ENCODE data around the gene SLC2A6.

The SLC2A6 gene

DNA sequence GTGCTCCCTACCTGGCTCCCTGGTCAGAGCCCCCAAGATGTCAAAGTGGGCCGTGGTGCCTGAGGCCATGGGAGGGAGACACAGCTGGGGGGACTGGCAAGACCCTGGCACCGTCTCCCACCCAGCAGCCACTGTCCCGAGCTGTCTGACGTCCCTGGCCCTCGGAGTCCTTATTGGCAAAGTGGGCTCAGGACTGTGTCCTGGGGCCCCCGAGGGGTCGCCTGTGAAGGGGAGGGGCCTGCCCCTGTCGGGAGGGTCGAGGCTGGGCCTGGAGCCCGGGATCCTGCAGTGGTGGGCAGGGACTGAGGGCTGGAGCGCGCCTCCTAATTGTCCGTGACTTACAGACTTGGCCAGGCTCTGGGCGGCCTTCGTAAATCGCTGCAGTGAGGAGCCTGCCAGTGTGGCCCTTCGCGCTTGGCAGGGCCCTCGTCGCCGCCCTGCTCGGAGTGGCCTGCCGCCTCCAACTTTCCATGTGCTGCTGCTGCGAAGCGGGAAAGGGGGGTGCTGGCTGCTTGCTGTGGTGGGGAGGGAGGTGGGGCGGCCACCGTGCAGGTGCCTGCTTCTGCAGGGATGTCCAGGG lies 32.1 kb upstream of the SLC2A6 start:
- DNase-seq, result no peak
- Mint-ChIP-seq H3K9me3 (no peaks in the 10 kb centered on the region), H3K4me1 (ENCODE audit: low read depth in 2 of 2) (peaks cover 6 to 9% of the 10 kb centered on the region in 2 donors), H3K27ac (no peak overlapping the region), H3K4me3 (no peak overlapping the region), H3K36me3 (ENCODE audit: insufficient read depth) (no peaks in the 10 kb centered on the region), H3K27me3 (no peaks in the 10 kb centered on the region)
- ATAC-seq (replicated peaks), result no peak

DNA sequence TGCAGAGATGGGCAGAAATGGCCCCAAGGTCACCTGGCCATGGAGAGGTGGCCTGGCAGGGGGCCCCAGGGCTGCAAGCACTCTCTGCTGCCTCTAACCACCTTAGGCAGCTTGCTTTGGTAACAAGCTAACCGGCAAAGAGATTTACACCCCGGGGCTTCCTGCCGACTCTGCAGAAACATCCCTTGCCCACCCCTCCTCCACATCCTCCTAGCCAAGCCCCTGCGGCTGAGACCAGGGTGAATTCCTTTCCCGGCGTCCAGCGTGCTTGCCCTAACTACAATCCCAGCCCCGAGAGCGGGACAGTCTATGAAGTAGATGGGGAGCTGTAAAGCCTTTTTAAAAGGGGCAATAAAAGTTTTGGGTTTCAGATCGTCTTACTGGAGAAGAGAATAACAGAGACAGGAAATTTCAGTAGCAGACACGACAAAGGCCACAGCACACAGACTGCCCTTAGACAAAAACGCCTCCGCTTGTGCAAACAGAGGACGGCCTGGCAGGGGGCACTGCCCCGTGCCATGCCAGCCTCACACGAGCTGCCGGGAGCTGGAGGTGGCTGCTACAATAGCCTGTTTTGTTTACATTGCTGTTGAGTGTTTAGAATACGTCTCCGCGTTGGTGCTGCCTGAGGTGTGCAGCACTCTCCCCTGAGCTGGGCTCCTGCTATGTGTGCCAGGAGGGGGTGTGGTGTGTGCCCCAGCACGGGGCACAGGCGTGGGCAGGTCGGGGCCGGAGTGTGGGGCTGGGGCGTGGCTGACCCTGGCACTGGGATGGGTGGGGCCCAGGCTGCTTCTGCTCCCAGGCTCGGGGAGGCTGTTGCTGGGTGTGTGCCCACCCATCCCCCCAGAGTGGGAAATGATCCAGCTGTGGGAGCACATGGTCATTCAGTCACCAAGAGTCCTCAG lies 30.5 kb upstream of the SLC2A6 start:
- ATAC-seq (replicated peaks), result peak; percentile 49
- H3K27ac Mint-ChIP-seq, result peak overlapping the region; percentile 54 to 86
- H3K9me3 Mint-ChIP-seq, result no peaks in the 10 kb centered on the region
- peak overlapping the region; percentile 69 to 71 for H3K4me3 Mint-ChIP-seq
- no peaks in the 10 kb centered on the region for H3K36me3 Mint-ChIP-seq (ENCODE audit: insufficient read depth)
- peaks cover 0 to under 1% of the 10 kb centered on the region in 2 donors for H3K27me3 Mint-ChIP-seq
- no peak for DNase-seq
- H3K4me1 Mint-ChIP-seq (ENCODE audit: low read depth in 2 of 2), result peaks cover 6 to 9% of the 10 kb centered on the region in 2 donors

DNA sequence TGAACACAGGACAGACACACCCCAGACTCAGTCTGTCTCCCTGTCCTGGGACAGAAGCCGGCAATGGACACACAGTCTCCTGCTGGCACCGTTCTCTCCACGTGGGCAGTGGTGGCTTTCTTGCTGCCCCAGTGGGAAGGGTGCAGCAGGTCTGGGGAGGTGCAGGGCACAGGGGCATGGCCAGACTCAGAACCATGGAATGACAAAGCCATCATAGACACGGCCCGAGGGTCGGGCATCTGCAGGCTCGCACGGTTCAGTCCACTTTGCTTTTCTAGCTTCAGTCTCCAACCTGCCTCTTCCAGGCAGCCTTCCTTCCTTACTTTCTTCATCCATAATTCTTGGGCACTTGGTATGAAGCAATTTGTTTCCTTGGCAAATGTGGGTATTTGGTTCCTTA lies 29.1 kb upstream of the SLC2A6 start:
- peaks cover 6 to 9% of the 10 kb centered on the region in 2 donors for H3K4me1 Mint-ChIP-seq (ENCODE audit: low read depth in 2 of 2)
- no peaks in the 10 kb centered on the region for H3K9me3 Mint-ChIP-seq
- DNase-seq (no peak), ATAC-seq (replicated peaks) (no peak)
- no peaks in the 10 kb centered on the region for H3K36me3 Mint-ChIP-seq (ENCODE audit: insufficient read depth)
- no peak overlapping the region for H3K4me3 Mint-ChIP-seq
- peak overlapping the region in 1 of 2 donors; percentile 23 for H3K27ac Mint-ChIP-seq
- H3K27me3 Mint-ChIP-seq, result peaks cover 13 to 14% of the 10 kb centered on the region in 2 donors

DNA sequence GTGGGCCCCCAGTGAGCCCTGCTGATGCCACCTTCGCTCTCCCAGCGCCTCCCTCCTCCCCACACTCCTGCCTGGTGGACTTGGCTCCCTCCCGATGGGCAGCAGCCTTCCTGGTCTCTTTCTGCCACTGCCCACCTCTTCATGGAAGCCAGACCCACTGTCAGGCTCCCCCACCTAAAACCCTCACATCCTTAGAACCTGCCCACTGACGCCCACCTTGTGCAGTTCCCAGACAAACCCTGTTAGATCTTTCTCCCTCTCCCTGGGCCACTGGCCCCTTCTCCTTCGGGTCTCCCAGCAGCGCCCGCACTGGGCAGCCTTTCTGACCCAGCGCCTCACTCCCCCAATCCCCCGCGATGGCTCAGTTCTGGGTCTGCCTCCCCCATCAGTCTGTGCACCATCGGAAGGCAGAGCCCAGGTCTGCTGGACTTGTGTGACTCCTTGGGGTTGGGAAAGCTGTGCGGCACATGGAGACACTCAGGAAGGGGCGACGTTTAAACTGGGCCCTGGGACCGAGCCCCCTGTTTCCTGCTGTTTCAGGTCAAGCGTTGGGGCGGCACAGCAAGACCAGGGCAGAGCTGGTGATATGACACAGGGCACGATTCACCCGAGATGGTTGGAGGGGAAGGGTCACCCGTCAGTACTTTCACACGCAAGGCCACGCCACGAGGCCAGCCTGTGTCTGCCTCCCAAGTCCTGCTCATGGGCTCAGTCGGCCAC lies 28.5 kb upstream of the SLC2A6 start:
- H3K4me3 Mint-ChIP-seq, result no peak overlapping the region
- peaks cover 1 to 3% of the 10 kb centered on the region in 2 donors for H3K9me3 Mint-ChIP-seq
- DNase-seq (no peak), ATAC-seq (replicated peaks) (no peak)
- peaks cover 6 to 9% of the 10 kb centered on the region in 2 donors for H3K4me1 Mint-ChIP-seq (ENCODE audit: low read depth in 2 of 2)
- H3K27ac Mint-ChIP-seq, result no peak overlapping the region
- H3K27me3 Mint-ChIP-seq, result peaks cover 16 to 20% of the 10 kb centered on the region in 2 donors
- no peaks in the 10 kb centered on the region for H3K36me3 Mint-ChIP-seq (ENCODE audit: insufficient read depth)

DNA sequence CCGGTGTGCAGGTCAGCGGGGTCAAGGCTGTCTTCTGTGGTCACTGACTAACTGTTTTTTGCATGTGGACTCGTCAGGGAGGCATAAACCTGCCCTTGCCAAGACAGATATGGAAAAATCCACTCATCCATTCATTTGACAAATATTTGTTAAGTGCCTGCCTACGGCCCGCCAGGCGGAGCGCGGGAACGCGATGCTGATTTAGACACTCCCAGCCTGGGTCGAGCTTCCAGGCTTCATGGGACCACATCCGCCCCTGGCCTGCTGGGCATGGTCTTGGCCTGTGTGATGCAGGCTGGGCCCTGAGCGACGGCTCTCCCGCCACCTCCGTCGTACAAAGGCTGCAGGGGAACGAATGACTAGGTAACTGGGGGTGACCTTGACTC lies 27.7 kb upstream of the SLC2A6 start:
- Mint-ChIP-seq H3K27ac (no peak overlapping the region), H3K4me1 (ENCODE audit: low read depth in 2 of 2) (peaks cover 6 to 9% of the 10 kb centered on the region in 2 donors), H3K36me3 (ENCODE audit: insufficient read depth) (no peaks in the 10 kb centered on the region), H3K27me3 (peaks cover 23 to 27% of the 10 kb centered on the region in 2 donors), H3K9me3 (peaks cover 9% of the 10 kb centered on the region in 2 donors), H3K4me3 (no peak overlapping the region)
- ATAC-seq (replicated peaks) (no peak), DNase-seq (no peak)

DNA sequence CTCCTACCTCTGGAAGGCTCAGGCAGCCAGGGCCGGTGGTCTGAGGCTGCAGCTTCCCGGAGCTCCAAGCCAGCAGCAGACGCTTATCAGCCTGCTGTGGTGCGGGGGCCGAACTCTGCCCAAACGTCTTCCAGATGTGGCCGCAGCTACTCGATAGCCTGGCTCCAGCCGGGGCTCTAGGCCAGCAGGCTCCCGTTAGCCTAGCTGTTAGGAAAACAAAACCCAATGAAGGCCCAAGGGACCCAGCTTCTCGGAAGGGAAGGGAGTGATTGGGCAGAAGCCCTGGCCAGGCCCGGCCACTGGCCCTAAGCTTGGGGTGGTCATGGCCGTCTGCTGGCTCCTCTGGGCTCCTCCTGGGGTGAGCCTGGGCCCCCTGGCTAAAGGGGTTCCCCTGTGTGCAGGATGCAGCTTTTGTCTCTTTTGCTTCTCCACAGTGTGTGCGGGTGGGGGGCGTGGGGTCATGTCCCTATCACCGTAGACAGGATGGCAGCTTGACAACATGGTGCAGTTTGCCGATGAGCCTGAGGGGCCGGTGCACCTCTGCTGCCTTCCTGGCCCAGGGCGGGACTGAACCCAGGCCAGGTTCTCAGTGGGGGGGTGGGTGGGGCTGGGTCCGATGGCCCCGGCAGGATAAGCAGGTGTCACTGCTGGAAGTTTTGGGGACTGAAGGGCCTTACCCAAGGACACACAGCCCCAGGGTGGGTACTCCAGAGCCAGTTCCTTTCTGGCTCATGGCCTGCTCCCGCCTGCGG lies 27.2 kb upstream of the SLC2A6 start:
- no peak for DNase-seq
- peaks cover 28 to 33% of the 10 kb centered on the region in 2 donors for H3K27me3 Mint-ChIP-seq
- H3K9me3 Mint-ChIP-seq, result peaks cover 9% of the 10 kb centered on the region in 2 donors
- no peaks in the 10 kb centered on the region for H3K36me3 Mint-ChIP-seq (ENCODE audit: insufficient read depth)
- no peak for ATAC-seq (replicated peaks)
- H3K4me3 Mint-ChIP-seq, result no peak overlapping the region
- H3K27ac Mint-ChIP-seq, result no peak overlapping the region
- H3K4me1 Mint-ChIP-seq (ENCODE audit: low read depth in 2 of 2), result peaks cover 6 to 9% of the 10 kb centered on the region in 2 donors

DNA sequence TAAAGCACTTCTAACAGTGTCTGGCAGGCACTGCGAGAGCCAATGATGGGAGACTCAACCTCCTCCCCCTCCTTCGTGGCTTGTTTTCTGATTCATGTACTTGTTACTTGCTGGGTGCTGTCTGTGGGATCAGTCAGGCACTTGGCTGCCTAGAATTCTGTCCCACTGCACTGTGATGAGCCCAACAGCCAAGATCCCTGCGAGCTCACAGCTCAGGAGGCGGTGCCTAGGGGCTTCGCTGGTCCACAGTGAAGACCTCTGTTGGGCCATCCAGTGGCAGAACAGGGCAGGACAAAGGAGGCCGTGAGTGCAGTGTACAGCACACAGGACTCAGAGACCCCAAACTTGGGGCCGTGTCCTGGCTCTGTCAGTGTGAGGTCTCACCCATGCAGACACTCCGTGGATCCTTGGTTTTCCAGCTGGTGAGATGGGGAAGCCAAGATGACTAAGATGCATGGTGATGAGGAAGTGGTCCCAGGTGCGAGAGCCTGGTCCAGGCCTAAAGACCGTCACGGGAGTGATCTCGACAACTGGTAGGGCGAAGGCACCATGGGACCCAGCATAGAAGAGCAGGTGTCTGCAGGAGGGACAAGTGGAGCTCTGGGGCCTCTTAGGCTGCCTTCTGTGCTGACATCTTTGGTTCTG lies 26.4 kb upstream of the SLC2A6 start:
- Mint-ChIP-seq H3K27ac (no peak overlapping the region), H3K36me3 (ENCODE audit: insufficient read depth) (no peaks in the 10 kb centered on the region), H3K4me1 (ENCODE audit: low read depth in 2 of 2) (peaks cover 6 to 9% of the 10 kb centered on the region in 2 donors), H3K4me3 (no peak overlapping the region), H3K27me3 (peaks cover 36 to 40% of the 10 kb centered on the region in 2 donors), H3K9me3 (peaks cover 9% of the 10 kb centered on the region in 2 donors)
- DNase-seq (no peak), ATAC-seq (replicated peaks) (no peak)

DNA sequence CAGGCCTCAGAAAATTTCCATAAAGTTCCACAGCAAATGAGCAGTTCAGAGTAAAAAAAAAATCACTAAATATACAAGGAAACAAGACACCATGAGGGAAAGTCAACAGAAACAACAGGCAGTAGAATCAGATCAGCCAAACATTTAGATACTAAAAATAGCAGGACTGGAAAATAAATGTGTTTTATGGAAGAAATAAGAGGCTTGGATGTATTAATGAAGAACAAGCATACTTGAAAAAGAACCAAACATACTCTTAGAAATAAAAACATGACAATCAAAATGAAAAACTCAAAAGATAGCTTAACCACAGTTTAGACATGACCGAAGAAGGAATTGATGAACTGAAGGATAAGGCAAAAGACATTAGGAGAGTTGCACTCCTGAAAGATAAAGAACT lies 23.2 kb upstream of the SLC2A6 start:
- H3K4me1 Mint-ChIP-seq (ENCODE audit: low read depth in 2 of 2), result no peaks in the 10 kb centered on the region
- ATAC-seq (replicated peaks) (no peak), DNase-seq (no peak)
- no peaks in the 10 kb centered on the region for H3K36me3 Mint-ChIP-seq (ENCODE audit: insufficient read depth)
- no peak overlapping the region for H3K4me3 Mint-ChIP-seq
- H3K27ac Mint-ChIP-seq, result no peak overlapping the region
- H3K27me3 Mint-ChIP-seq, result peaks cover 56 to 58% of the 10 kb centered on the region in 2 donors
- peaks cover 9% of the 10 kb centered on the region in 2 donors for H3K9me3 Mint-ChIP-seq

DNA sequence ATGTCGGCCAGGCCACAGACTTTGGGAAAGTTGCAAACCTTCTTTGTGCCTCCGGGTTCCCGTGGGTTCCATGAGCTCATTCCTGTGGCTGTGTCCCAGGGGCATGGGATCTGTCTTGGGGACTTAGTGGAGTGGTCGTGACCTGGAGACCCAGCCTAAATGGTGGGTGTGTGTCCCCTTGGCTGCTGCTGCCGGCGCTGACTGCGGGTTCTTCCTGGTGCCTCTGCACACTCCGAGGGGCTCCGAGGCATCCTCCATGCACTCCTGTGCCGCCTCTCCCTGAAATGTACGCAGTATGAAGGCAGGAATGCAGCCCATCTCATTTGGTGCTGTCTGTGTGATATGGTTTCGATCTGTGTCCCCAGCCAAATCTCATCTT lies 21.0 kb upstream of the SLC2A6 start:
- no peak for DNase-seq
- no peak overlapping the region for H3K4me3 Mint-ChIP-seq
- no peak overlapping the region for H3K27ac Mint-ChIP-seq
- H3K4me1 Mint-ChIP-seq (ENCODE audit: low read depth in 2 of 2), result no peaks in the 10 kb centered on the region
- H3K36me3 Mint-ChIP-seq (ENCODE audit: insufficient read depth), result no peaks in the 10 kb centered on the region
- H3K27me3 Mint-ChIP-seq, result peaks cover 56 to 58% of the 10 kb centered on the region in 2 donors
- peaks cover 9% of the 10 kb centered on the region in 2 donors for H3K9me3 Mint-ChIP-seq
- no peak for ATAC-seq (replicated peaks)

DNA sequence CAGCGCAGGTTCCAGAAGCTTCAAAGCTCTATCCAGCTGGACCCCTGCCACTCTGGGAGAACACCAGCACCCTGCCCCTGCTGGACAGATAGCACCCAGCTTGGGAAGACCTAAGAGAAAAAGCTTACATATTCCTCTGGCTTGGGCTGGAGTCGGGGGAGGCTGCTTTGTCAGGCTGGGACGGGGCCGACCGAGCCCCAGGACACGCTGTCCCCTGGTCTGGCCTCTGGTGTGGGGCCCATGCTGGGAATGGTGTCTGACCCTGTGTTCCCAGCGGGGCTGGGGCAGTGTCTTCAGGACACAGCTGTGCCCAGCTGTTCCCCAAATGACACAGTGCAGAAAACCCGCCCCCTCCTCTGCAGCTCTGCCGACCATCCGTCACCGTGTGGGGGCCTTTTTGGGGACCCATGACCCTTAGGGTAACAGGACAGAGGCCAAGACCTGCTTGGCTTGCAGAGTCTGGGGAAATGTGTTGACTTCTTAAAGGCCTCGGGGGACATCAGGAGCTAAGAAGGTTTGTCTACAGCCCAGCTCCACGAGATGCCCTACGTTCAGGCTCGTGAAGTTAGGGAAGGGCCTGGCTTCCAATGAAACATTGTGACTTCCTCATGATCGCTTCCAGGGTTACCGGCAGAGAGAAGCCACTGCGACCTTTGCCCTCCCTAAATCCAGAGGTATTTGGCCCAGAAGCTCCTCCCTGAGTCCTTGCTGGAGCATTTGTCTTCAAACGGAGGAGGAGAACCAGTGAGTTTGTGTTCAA lies 20.4 kb upstream of the SLC2A6 start:
- ATAC-seq (replicated peaks) (no peak), DNase-seq (no peak)
- Mint-ChIP-seq H3K4me3 (no peak overlapping the region), H3K9me3 (peaks cover 9% of the 10 kb centered on the region in 2 donors), H3K4me1 (ENCODE audit: low read depth in 2 of 2) (no peaks in the 10 kb centered on the region), H3K27ac (no peak overlapping the region), H3K36me3 (ENCODE audit: insufficient read depth) (no peaks in the 10 kb centered on the region), H3K27me3 (peaks cover 55 to 57% of the 10 kb centered on the region in 2 donors)

DNA sequence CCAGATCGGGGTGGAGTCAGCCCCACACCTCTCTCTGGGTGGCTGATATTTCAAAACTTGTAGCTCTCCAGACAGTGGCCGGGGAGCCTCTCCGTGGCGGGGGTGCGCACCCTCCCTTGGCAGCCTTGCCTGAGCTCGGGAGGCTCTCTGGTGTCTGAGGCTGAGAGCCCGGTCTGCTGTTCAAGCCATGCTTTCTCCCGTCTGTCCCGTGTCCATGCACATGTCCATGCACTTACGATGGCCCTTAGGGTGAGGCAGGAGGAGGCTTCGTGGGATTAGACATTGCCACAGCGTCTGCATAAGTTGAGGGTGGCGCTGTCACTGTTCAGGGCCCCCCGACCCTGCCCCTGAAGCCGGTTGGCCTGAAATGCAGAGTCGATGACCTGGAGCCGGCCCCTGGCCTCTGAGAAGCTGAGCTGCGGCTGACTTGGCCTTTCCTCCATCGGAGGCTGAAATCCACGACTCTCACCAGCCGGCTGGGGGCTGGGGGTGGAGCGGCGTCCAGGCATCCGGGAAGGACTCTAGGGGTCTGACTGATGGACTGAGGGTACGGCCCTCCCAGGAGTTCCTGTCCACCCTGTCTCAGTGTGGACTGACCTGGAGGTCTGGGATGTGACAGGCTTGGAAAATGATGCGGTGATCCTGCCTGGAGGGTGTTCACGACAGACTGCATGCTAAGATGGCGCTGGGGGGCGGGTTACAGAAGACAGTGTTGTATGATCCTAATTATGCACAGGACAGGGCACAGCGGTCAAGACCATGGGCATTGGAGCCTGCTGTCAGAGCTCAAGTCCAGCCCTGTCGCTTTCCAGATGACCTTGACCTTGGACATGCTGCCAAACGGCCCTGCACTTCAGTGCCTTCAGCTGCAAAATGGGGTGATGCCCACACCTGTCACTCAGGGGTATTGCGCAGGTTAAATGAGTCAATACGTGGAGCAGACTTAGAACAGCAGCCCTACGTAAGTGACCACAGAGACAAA lies 18.3 kb upstream of the SLC2A6 start:
- H3K4me1 Mint-ChIP-seq (ENCODE audit: low read depth in 2 of 2), result no peaks in the 10 kb centered on the region
- H3K9me3 Mint-ChIP-seq, result peaks cover 4 to 5% of the 10 kb centered on the region in 2 donors
- H3K27ac Mint-ChIP-seq, result no peak overlapping the region
- DNase-seq, result no peak
- no peak overlapping the region for H3K4me3 Mint-ChIP-seq
- no peaks in the 10 kb centered on the region for H3K36me3 Mint-ChIP-seq (ENCODE audit: insufficient read depth)
- no peak for ATAC-seq (replicated peaks)
- peaks cover 39 to 48% of the 10 kb centered on the region in 2 donors for H3K27me3 Mint-ChIP-seq

Measured in effector memory CD8-positive, alpha-beta T cell (primary cell).